Thoracic aorta endothelial cell (primary cell): ENCODE results near the gene MMP3. TPM values are rescaled to one million over a fixed set of nuclear protein-coding genes. Genes with fewer than 3 reads are reported as not detected.

Source experiments
- total RNA-seq: library from RNA; depleted of rRNA; stranded (reverse); fragments of >200 nt; gene quantifications from 2 replicates; pipeline ENCODE4 v1.2.3, GENCODE V29; 2012

MMP3 gene
- total RNA-seq = 0.07 and 0.13 TPM in 2 replicates

GRCh38 chr11:102843489-102843888, at the start of gene MMP3:
Gene MMP3 (minus strand): TSS chr11:102843609. CDS start chr11:102843546, 63 bp downstream.

DNA sequence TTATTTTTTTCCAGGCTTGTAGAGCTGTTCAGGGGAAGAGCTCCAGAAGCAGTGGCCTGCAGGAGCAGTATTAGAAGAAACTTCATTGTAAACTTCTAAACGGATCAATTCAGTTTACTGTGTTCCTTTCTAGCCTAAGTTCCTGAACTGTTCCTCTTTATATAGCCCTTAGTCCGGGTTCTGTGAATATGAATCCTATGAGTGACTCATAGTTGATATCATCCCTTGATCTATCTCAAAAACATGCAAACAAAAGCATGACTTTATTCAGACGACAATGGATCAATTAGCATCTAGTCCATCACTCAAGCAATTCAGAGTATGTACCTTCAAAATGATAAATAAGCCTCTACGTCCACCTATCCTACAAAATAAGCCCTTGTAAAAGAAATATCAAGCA, 31.4 kb upstream of the MMP3 start, which contains the start of gene MMP12:
MMP12 (minus strand) TSS at position 131 of the 400 bp plus-strand sequence; CDS start at position 86, 45 bp downstream.

DNA sequence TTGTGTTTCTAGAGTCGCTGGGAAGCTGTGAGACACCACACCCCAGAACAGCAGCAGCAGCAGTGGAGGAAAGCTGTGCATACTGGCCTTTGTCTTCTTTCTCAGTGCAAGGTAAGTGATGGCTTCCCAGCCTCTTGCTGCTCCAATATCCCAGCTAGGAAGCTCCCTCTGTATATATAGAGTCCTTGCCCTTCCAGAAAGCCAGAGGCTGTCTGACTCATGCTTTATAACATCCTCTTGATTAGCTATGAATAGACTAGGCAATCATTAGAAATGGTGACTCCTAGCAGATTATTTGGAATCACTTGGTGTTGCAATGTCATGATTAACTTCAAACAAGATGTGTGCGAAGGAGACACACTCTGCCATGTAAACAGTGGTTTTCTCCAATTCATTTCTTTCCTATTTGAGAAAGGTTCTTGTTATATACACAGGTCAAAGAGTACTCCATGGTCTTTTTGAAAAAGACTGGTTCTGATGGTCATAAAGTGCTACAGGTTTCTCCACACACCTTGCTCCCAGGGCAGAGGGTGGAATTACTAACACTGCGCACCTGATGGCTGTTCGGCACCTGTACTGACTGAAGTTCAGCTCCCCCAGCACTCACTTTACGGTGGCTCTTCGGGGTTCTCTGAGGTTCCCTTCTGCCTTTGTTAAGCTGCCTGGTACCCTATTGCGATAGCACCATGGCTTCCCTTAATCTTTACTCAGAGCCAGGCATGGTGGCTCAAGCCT, 45.2 kb downstream of the MMP3 start, which contains the start of gene MMP1:
MMP1 (minus strand) TSS at position 149 of the 735 bp plus-strand sequence; CDS start at position 81, 68 bp downstream.

Other genes starting within 250 kb of the MMP3 start
- not detected in 2 replicates for gene MMP20, start 218.3 kb downstream of the MMP3 start, total RNA-seq
- not detected in 2 replicates for gene MMP27, start 137.8 kb downstream of the MMP3 start, total RNA-seq
- gene MMP8, start 118.7 kb downstream of the MMP3 start, total RNA-seq = not detected in 2 replicates
- 2.4 and 12.9 TPM in 2 replicates for gene MMP10, start 63.0 kb downstream of the MMP3 start, total RNA-seq
- gene MMP1, start 45.4 kb downstream of the MMP3 start, total RNA-seq = 5.2 and 2,491 TPM in 2 replicates
- gene MMP12, start 31.4 kb upstream of the MMP3 start, total RNA-seq = not detected in 2 replicates
- not detected in 2 replicates for gene MMP13, start 112.1 kb upstream of the MMP3 start, total RNA-seq
- 105 and 132 TPM in 2 replicates for gene DCUN1D5, start 248.6 kb upstream of the MMP3 start, total RNA-seq